Upper lobe of left lung (tissue), 4 donors: Measurements from ENCODE around the gene INO80C.

Experiments
- EP300 ChIP-seq, 4 donors: sonication (generic); formaldehyde crosslinking; IDR thresholded peaks; one replicate each; pipeline ENCODE4 v1.5.1; 2017; ENCODE audit warnings: antibody characterized with exemption in 4 of 4, control low read depth in 2 of 4
- TF ChIP-seq, protein P1 (sequence below), 6 experiments: fragments of 450-650 bp in 4 of 6; fragments of 200-600 bp in 2 of 6; sonication (generic) in 2 of 6; IDR thresholded peaks; one replicate each; pipeline ENCODE4 v1.5.1; 2016 to 2019; ENCODE audit warnings: antibody characterized with exemption in 6 of 6

DNA sequence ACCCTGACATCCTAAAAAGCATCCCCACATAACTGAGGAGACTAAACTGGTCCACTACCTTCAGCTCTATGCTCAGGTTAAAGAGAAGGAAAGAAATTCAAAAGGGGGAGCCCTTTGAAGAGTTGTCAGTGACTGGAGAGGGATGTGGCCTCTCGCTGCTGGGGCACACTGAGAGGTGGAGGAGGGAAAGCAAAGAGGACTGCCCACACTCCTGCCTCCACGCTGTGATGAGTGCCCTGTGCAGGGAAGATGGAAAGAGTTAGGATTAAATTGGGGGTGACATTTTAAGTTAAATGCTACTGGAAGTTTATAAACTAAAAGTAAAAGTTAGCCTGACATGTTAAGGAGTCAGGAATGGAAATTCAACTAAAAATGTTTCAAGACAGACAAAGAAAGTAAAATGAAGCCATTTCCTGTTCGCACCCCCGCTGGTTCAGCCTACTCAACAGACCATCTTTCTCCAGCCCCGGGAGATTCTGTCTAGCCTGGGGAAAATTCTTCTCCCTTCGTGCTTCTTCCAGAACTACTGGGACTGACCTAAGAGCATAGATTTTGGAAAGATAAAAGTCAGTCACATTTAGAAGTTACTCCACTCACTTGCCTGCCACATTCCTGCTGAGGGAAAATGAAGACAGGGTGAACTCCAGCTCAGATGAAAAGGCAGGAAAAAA, 17.8 kb upstream of the INO80C start:
- TF ChIP-seq, protein P1, sequence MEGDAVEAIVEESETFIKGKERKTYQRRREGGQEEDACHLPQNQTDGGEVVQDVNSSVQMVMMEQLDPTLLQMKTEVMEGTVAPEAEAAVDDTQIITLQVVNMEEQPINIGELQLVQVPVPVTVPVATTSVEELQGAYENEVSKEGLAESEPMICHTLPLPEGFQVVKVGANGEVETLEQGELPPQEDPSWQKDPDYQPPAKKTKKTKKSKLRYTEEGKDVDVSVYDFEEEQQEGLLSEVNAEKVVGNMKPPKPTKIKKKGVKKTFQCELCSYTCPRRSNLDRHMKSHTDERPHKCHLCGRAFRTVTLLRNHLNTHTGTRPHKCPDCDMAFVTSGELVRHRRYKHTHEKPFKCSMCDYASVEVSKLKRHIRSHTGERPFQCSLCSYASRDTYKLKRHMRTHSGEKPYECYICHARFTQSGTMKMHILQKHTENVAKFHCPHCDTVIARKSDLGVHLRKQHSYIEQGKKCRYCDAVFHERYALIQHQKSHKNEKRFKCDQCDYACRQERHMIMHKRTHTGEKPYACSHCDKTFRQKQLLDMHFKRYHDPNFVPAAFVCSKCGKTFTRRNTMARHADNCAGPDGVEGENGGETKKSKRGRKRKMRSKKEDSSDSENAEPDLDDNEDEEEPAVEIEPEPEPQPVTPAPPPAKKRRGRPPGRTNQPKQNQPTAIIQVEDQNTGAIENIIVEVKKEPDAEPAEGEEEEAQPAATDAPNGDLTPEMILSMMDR (IDR thresholded peaks at IDR 0.05) = no peak
- no peak for TF ChIP-seq EP300 (IDR thresholded peaks at IDR 0.05)
